Right hindlimb (tissue), 1 donor: Measurements from ENCODE around the gene KLC4.

Experiments
- DNase-seq: peaks from one replicate; pipeline ENCODE4 v3.0.0-alpha.2; 2018

The KLC4 gene

DNA sequence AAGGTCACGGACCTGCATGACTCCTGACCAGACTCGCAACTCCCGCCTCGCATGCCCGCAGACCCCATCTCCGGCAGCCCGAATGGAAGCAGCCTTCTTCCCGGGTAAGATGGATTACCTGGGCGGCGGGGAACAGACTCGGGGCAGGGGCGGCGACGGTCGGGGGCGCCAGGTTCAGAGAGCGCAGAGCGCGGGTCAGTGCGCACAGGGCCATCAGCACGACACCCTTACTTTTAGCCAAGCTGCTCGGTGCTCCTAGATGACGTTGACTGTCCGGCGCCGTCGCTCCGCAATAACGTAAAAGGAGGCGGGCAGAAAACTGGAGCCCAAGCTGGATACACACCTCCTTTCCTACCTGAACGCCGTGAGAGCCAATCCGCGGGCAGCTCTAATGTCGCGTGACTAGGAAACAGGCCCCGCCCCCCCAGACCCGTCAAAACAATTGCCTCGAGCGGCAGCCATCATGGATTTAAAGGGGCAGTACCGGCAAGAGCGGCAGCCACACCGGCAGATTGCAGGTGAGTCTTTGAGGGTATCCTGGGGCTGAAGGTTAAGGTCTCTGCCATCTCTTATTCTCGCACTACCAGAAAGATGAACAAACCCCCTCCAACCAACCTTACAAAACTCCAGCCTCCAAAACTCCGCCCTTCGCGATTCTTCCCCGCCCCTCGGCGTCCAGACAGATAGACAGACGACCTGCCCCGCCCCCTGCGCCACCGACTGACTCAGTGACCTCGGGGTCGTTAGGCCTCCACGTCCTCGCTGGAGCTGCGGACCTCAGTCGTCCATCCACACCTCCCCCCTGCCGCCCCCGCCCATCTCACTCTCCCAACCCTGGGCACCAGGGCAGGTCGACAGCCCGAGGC is at the start of gene KLC4, which contains the start of gene MRPL2:
Gene KLC4, plus strand, starts transcription at position 464 of the 866 bp plus-strand sequence. CDS start 1,705 bp downstream, outside the sequence.
Gene MRPL2, minus strand, starts transcription at position 267 of the 866 bp plus-strand sequence. Its CDS starts 53 bp downstream, at position 214.
- peak; percentile 100 for DNase-seq

DNA sequence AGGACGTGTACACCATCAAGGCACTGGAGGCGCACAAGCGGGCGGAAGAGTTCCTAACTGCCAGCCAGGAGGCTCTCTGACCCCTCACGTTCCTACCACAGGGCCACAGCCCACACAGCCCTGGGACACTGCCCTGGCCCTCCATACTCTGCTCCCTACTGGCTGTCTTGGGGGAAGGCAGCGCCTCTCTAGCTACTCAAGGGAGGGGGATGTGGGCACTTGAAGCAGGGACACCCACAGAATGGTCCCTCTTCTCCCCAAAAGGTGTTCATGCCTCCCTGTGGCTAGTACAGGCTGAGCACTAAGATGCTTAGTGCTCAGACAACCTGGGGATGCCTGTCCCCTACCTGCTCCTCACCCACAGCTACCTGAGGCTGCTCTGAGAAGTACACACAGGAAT is 48.2 kb upstream of the KLC4 start:
- DNase-seq = no peak

DNA sequence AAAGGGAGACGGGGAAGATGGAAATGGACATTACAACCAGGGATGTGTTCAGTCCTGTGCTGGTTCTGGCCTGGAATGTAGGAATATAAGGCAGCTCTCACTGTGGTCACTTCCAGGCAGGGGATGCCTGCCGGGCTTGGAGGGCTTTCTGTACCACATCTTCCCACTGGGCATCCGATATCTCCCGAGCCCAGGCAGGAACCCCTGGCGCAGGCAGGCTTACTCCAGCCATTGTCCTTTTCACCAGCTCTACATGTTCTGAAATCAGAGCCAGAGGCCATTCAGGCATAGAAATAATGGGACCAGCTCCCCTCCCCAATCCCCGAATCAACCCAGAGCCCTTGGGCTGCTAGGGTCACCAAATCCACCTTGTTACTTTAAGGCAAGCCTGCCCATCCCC is 47.1 kb upstream of the KLC4 start:
- DNase-seq = no peak

DNA sequence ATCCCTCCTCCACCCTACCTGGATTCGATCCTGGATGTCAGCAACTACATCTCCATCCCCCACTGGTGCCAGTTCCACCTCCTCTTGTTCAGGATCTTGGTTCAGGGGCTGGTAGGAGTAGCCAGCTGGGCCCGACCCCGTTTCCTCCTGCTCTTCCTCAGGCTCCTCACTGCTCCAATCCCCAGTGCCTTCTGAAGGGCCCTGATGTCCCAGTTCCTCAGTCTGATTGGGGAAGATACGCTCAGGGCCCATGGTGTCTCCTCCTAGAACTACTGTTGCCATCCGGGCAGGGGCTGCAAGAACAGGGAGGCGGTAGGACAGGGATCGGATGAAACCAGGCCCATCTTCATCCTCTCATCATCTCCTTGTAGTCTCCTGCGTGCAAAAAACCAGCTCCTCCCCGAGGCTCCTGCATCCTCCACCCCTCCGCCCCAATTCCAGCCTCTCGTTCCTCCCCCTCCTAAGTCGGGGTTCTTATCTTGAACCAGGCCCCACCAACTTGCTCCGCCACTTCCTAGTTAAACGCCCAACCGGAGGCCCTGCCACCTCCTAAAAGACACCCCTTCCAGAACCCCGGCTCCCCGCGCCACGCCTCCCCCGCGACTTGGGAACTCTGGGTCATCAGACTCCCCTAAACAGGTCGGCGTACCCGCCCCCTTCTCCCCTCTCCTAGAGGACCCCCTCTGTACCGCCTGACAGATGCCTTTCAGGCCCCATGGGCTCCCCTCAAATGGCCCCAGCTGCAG is 46.2 kb upstream of the KLC4 start:
- DNase-seq = no peak

DNA sequence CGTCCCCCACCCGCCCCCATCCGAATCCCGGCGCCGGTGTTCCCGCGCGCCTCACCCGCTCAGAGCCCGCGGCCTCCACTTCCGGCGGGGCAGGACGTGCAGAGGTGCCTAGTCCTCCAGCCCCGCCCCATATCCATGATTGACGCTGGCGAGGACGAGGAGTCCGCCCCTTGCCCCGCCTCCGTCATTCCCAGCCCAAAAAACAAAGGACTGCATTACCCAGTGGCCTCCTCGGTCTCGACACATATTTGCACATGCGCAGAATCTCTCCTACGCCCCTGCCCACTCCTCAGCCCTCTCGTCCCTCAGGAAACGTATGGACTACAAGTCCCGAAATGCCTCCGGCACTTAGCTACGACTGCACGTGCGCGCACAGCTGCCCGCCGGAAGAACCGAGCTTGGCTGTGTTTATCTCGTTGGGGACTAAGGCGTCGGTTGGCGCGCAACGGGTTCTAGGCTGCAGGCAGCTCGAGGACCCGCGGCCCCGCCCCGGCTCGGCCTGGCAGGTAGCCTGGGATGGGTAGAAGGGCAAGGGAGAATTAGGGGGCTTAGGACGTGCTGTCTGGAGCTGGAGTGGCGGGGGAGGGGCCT is 45.5 kb upstream of the KLC4 start, which contains the start of the genes KLHDC3 and MEA1:
Gene KLHDC3, plus strand, starts transcription at position 407 of the 591 bp plus-strand sequence. CDS start 2,944 bp downstream, outside the sequence.
Gene MEA1, minus strand, starts transcription at position 104 of the 591 bp plus-strand sequence. CDS start 133 bp downstream, outside the sequence.
- peak; percentile 100 for DNase-seq

DNA sequence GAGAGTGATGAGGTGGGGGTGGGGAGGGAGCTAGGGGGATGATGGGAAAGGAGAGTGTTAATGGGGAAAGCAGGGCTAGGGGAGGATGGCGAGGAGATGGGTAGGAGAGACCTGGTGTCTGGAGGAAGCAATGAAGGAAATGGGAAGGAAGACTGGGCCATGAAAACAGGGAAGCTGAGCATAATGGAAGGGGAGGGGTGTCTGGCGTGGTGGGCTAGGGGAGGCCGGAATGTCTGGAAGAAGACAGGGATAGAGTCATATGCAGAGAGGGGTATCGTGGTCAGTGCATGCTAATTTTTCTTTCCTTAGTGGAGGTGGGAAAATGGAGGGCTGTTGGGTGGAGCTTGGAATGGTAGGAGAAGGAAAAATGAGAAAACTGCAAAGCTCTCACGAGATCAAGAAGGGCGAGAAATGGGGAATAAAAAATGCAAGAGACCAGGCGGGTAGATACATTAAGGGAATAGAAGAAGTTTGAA is 45.0 kb upstream of the KLC4 start:
- no peak for DNase-seq

DNA sequence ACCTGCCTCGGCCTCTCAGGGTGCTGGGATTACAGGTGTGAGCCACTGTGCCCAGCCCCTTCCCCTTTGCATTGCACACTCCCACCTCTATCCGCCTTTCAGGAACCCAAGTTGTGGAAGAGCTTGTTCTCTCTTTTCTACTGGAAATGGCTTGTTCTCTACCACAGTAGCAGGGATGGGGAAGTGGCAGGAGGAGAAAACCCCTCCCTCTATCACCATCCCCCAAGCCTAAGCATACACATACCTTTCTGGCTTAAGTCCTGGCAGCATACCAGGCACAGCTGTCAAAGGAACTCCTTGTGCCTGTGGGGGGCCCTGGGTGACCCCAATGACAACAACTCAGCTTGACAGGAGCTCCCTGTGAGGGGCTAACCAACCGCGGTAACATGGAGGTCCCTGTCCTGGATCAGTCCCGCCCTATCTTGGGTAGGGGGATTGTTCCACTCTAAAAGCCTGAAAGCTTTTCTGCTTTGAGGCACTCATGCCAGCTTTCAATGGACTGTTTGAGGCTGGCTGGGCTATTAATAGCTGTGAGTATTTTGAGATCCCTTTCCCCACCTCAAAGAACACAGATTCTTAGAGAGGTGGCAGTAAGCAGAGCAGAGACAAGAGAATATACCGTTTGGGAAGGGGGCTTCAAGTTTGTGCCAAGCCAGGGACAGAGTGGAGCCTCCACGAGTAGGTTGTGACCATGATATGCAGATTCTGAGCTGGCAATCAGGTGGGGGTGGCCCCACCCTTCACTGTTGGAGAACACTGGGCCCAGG is 43.1 kb upstream of the KLC4 start:
- DNase-seq = peak; percentile 35

DNA sequence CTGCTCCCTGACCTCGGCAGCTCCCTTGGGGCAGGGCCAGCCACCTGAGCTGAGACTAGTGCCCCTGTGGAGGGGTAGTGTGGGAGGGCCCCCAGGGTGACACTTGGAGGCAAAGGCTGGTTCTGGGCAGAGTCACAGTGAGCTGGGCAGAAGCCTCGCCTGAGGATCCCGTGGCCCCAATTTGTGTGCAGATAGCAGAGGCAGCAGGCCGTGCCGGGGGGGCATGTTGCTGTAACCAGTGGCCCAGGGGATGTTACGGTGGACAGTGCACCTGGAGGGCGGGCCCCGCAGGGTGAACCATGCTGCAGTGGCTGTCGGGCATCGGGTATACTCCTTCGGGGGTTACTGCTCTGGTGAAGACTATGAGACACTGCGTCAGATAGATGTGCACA is 42.5 kb upstream of the KLC4 start:
- DNase-seq = no peak

DNA sequence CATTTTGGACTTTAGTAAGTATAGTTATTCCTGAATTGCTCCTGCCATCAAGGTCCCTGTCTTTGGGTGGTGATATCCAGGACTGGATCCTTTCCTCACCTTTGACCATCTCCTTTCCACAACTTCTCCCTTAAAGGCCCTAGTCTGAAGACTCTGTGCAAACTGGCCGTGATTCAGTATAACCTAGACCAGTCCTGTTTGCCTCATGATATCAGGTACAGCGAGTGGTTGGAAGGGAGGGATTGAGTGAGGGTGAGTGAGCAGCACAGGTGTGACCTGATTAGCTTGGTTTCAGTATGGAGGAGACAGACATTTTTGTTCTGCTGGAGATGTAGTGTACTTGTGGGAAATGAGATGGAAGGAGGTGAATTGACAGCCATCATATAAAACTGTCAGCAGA is 40.3 kb upstream of the KLC4 start:
- DNase-seq = no peak

DNA sequence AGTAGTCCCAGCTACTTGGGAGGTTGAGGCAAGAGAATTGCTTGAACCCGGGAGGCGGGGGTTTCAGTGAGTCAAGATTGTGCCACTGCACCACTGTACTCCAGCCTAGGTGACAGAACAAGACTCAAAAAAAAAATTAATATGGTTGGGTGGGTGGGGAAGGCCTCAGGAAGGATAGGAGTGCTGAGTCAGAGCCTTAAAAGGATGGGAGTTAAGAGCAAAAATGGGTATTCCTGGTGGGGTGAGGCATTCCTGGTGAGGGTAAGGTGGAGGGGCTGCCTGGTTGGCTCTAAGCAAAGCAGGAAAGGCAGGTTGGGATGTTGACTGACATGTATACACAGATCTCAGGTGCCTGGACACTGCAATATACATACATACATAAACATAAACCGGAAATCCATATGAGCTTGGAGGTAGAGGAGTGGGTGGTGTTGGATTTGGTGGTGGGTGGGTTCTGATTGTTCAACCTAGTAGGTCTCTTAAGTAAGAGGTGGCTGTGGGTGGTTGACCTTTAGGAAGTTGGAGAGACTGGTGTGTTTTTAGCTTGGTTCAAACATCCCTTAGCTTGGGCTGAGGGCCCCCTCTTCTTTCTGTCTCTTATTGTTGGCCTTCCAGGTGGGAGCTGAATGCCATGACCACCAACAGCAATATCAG is 39.3 kb upstream of the KLC4 start:
- DNase-seq = no peak

DNA sequence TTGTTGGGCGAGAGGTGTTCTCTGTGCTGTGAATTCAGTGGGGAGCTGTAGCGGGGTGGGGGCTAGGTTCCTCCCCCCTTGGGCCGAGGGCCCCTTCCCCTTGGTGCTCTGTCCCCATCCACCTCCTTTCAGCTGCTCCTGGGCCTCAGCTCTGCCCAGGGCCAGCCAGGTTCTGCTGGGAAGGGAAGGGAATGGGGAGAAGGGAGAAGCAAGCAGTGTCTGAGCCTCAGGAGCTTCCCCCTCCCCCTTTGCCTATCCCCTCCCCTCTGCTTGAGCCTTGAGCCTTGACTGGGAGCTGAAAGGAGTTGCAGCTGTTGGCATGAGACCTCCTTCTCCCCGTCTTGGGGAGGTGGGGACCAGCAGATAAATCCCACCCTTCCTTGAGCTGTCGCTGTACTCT is 38.6 kb upstream of the KLC4 start:
- no peak for DNase-seq

DNA sequence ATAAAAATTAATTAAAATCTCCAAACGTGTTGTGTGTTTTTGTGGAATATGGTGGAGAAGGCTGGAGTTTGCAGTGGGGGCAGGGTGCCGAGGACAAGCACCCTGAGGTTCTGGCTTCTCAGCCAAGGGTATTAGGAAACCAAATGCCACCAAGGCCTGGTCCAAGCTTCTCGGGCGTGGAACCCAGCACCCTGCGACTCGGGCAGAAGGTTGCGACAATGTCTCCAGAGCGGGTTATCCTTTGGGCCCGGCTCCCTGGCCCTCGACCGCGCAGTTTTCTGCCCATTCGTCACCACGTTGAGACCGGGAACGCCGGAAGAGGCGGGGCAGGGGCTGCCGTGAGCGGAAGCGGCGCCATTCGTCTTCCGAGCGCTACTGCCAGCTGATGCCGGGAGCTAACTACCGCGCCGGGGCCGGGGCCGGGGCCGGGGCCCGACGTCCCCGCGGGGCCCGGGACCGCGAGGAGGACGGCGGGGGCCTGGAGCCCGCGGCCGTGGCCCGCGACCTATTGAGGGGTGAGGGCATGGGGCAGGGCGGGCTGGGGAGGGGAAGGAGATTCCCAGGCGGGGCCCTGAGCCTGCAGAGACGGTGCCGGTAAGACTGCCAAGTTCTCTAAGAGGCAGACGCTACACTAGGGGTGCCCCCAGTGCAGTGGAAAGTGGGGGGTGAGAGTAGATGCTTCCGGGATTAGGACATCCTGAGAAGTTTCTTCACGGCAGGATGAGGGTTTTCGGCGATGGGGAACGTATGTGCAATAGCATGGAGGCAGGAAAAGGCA is 38.0 kb upstream of the KLC4 start, which contains the start of gene RRP36:
Gene RRP36, plus strand, starts transcription at position 354 of the 778 bp plus-strand sequence. Its CDS starts 32 bp downstream, at position 386.
- peak; percentile 88 for DNase-seq

DNA sequence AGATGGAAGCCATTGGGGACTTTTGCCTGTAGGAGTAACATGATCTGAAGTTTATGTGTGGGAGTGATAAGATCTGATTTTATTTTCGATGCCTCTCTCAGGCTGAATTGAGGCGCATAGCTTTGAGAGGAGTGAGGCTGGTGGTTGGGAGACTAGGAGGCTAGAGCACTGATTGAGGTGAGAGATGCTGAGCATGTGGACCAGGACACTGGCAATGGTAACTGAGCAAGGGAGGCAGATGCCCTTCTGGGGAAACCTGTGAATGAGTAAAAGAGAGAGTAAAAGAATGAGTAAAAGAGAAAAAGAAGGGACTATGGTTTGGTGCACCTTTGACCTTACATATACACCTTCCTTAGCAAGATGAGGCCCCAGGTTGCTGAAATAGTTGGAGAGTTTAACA is 35.0 kb upstream of the KLC4 start:
- no peak for DNase-seq

DNA sequence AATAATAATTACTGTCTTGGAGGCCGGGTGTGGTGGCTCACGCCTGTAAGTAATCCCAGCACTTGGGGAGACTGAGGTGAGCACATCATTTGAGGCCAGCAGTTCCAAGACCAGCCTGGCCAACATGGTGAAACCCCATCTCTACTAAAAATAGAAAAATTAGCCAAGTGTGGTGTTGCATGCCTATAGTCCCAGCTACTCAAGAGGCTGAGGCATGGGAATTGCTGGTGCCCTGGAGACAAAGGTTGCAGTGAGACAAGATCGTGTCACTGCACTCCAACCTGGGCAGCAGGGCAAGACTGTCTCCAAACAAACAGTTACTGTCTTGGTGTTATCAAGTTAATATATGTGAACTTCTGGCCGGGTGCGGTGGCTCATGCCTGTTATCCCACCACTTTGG is 33.1 kb upstream of the KLC4 start:
- no peak for DNase-seq

DNA sequence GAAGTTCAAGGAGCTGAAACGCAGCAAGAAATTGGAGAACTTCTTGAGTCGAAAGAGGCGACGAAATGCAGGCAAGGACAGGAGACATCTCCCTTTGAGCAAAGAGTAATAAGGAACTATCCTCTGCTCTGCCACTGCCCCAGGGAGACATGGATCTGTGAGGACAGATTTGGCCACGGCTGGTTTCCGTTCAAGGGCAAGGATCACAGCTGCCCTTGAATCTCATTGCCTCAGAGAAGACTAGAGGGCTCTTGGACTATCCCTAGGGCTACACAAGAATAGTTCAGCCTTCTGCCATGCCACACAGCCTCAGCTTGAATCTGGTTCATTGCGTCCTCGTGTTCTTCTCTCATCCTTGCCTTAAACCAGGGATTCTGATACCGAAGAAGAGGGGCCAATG is 30.3 kb upstream of the KLC4 start:
- DNase-seq = no peak

DNA sequence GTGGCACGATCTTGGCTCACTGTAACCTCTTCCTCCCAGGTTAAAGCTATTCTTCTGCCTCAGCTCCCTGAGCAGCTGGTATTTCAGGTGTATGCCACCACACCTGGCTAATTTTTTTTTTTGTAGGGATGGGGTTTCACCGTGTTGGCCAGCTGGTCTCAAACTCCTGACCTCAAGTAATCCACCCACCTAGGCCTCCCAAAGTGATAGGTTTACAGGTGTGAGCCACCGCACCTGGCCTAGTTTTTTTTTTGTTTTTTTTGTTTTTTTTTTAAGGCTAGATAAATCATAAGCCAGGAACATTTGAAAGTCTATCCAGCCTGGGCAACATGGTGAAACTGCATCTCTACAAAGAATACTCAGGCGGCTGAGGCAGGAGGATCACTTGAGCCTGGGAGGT is 27.1 kb upstream of the KLC4 start:
- no peak for DNase-seq

DNA sequence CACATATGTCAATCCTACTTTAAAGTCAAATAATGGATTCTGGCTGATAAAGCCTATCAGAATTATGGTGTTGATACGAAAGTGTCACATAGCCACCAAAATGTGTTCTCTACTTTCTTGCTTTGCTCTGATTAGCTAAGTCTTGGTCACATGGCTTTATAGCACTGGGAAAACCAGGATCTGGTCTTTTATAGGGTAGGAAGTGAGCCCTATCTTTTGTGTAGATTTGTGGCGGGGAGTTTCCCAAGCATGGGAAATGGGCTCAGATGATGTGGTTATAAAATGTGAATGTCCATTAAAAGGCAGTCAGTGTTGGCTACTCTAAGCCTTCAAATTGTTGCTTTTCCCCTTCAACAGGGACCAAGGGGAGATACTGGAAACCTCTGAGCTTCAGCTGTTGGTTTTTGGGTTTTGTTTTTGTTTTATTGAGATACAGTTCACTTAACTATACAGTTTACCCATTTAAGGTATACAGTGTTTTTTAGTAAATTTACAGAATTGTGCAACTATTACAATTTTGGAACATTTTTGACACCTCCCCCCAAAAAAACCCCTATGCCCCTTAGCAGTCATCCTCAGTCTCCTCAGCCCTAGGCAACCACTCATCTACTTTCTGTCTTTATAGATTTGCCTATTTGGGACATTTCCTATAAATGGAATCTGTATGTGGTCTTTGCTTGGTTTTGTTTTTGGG is 25.8 kb upstream of the KLC4 start:
- no peak for DNase-seq

DNA sequence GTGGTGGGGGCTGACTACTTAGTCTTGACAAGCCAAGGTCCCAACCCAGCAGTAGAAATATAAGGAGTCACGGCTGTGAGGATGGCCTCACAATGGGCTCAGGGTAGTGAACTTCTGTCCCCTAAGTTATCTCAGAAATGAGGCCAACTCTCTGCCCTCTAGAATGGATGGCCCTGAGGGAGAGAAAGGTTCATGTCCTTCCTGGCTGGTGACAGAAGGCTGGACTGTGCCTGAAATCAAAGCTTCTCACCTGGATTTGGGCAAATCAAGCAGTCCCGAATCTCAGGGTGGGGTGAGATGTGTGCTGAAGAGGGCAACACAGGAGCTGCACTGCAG is 25.3 kb upstream of the KLC4 start:
- DNase-seq = no peak

DNA sequence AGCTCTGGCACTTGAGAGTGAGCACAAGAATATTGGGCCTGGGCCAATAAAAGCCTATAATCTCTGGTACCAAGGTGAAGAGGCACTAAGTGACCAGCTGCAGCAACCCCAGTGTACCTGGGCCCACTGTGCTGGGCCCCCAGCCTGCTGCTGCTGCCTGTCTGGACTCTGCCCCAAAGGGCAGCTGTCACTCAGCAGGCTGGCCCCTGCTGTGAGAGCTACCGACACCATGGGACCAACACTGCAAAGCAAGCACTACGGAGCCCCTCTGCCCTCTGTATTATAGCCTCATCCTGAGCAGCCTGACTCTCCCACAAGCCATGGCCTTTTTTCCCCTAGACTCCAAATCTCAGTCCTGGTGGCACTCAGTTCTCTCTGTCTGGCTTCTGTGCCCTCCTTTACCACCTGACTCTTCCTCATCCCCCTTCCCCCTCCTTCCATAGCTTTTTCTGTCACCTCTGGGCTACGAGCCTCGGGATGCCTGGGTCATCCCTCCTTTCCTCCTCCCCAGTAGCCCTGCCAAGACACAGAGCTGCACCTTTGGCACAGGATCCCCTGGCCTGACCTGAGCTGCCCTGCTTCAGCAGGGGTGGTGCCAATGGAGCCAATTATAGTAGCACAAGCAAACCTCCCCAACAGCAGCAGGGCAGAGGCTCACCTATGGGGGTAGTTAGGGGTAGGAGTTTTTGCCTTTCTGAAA is 23.8 kb upstream of the KLC4 start:
- DNase-seq = no peak

DNA sequence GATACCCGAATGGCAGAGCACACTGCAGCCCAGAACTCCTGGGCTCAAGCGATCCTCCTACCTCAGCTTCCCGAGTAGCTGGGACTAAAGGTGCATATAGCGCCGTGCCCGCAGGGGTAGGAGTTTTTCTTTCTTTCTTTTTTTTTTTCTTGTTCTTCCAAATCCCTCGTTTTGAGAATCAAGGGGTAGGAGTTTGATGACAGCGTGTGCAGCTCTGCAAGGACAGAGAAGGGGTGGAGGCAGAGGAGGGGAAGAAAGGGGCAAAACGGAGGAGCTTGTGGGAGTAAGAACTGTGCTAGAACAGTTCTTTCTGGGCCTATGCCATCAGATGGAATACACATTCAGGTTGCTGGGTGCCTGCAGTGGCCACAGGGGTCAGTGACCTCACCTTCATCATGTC is 22.7 kb upstream of the KLC4 start:
- no peak for DNase-seq
